BJ (cell line): ENCODE data around the gene COTL1. TPM values are rescaled to one million over a fixed set of nuclear protein-coding genes. Genes with fewer than 3 reads are reported as not detected.
"Not testable (repeated sequence)": the region's sequence is repeated elsewhere in the genome, so short reads cannot be mapped to it uniquely, and the experiment has no call there.

Experiments used
- CTCF ChIA-PET: fragments of 350-600 bp; formaldehyde crosslinking; extraction: SDS; loops from one replicate; lab custom pipeline; 2021; ENCODE audit warnings: antibody characterized with exemption, inconsistent platforms; lab: Yijun Ruan, JAX
- POLR2A ChIA-PET: fragments of 300-600 bp; sonication (Branson Sonifier 250); formaldehyde crosslinking; extraction: SDS; loops from one replicate; lab custom pipeline; 2021; ENCODE audit warnings: antibody characterized with exemption; lab: Charles Lee
- DNase-seq: peaks from one replicate; pipeline ENCODE4 v3.0.0-alpha.2; 2011; ENCODE audit warnings: low read depth
- H3K27me3 ChIP-seq: 2 replicates; pipeline ENCODE4 v1.6.0; 2011; ENCODE audit warnings: low read length; ENCODE audit not compliant: control insufficient read depth, insufficient read depth
- H3K36me3 ChIP-seq: 2 replicates; pipeline ENCODE4 v1.5.1; 2011; ENCODE audit warnings: low read length; ENCODE audit not compliant: control insufficient read depth, insufficient read depth
- H3K4me3 ChIP-seq: 2 replicates; pipeline ENCODE4 v1.5.1; 2011; ENCODE audit warnings: low read depth, mild to moderate bottlenecking, control low read depth, low read length
- polyA plus RNA-seq: library from polyadenylated mRNA; depleted of rRNA; stranded (reverse); fragments of >200 nt; gene quantifications from 2 replicates; pipeline ENCODE4 v1.2.3, GENCODE V29; 2011
- TF ChIP-seq, protein P1 (sequence below): IDR thresholded peaks from 2 replicates; pipeline ENCODE4 v1.5.1; 2011; ENCODE audit warnings: low read depth, mild to moderate bottlenecking, control low read depth, inconsistent platforms, low read length, moderate library complexity; ENCODE audit not compliant: insufficient read depth

COTL1 gene
- polyA plus RNA-seq, 1 experiment = 166 TPM

DNA sequence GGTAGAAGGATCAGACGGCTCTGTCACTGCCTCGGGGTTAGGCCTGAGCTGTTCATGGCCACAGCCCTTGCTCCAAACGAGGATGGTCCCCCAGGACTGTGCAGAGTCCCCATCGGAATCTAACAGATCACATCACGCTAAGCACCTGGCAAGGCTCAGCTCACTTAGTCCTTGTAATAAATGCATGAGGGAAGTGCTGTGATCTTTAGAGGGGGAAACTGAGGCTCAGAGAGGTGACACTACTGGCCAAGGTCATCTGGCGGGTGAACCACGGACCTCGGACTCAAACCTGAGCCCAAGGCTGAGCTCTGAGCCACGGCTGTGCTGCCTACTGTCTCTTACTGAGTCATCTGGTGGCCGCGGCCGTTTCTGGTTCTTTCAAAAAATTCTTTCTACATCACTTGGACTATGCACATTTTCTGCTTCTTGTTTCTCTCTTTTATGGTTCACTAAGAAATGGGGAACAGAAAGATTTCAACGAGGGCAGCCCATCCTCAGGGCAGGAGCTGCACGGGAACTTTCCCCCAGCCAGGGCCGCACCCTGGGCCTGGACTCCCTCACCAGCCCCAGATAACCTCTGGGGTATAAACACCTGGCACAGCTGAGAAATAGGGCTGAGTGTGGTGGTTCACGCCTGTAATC is 55.6 kb downstream of the COTL1 start:
- ChIA-PET POLR2A (no interaction called here), CTCF (interaction anchor here (1.2 kb wide), 1 partner anchor 11 kb away, joined by 3 read pairs; no protein-coding TSS in a partner anchor)
- Histone ChIP-seq H3K4me3 (no peak overlapping the region), H3K36me3 (peaks cover 19% of the 10 kb centered on the region), H3K27me3 (no peaks in the 10 kb centered on the region)
- TF ChIP-seq, protein P1, sequence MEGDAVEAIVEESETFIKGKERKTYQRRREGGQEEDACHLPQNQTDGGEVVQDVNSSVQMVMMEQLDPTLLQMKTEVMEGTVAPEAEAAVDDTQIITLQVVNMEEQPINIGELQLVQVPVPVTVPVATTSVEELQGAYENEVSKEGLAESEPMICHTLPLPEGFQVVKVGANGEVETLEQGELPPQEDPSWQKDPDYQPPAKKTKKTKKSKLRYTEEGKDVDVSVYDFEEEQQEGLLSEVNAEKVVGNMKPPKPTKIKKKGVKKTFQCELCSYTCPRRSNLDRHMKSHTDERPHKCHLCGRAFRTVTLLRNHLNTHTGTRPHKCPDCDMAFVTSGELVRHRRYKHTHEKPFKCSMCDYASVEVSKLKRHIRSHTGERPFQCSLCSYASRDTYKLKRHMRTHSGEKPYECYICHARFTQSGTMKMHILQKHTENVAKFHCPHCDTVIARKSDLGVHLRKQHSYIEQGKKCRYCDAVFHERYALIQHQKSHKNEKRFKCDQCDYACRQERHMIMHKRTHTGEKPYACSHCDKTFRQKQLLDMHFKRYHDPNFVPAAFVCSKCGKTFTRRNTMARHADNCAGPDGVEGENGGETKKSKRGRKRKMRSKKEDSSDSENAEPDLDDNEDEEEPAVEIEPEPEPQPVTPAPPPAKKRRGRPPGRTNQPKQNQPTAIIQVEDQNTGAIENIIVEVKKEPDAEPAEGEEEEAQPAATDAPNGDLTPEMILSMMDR = no peak
- no peak for DNase-seq

DNA sequence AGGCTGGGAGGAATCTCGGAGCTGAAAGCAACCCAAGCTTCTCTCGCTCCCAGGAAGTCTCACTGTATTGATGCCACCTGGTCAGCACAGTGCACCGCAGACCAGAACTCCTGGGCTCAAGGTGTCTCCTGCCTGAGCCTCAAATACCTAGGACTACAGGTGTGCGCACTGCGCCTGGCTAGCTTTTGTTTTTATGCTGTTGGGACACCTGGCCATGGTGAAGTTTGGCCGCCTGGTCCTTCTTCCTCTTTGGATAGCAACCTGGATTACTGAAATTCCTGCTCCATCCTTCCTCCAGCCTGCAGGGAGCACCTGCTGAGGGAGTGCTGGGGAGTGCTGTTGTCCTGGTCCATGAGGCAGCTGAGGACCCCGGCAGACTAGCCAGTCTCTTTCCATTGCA is 56.6 kb downstream of the COTL1 start:
- ChIA-PET CTCF (no interaction called here), POLR2A (no interaction called here)
- TF ChIP-seq, protein P1 = no peak
- Histone ChIP-seq H3K27me3 (no peaks in the 10 kb centered on the region), H3K4me3 (no peak overlapping the region), H3K36me3 (peaks cover 17% of the 10 kb centered on the region)
- DNase-seq = no peak

DNA sequence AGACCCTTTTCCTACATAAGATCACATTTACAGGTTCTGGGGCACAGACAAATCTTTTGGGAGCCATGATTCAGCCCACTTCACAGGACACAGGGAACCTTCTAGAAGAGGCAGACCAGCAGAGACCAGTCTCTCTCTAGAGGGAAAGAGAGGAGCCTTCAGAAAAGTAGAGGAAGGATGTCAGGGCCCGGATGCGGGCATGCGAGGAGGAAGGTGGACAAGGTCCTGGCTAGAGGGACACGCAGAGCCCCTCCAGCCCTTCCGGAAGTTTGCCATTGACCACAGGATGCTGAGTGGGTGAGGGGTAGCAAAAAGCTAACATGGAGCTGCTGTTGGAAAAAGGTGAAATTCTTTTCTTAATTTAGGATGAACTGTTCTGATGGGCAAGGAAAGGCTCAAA is 57.6 kb downstream of the COTL1 start:
- TF ChIP-seq, protein P1 = no peak
- Histone ChIP-seq H3K36me3 (peaks cover 13% of the 10 kb centered on the region), H3K27me3 (no peaks in the 10 kb centered on the region), H3K4me3 (no peak overlapping the region)
- ChIA-PET CTCF (no interaction called here), POLR2A (no interaction called here)
- DNase-seq = no peak

DNA sequence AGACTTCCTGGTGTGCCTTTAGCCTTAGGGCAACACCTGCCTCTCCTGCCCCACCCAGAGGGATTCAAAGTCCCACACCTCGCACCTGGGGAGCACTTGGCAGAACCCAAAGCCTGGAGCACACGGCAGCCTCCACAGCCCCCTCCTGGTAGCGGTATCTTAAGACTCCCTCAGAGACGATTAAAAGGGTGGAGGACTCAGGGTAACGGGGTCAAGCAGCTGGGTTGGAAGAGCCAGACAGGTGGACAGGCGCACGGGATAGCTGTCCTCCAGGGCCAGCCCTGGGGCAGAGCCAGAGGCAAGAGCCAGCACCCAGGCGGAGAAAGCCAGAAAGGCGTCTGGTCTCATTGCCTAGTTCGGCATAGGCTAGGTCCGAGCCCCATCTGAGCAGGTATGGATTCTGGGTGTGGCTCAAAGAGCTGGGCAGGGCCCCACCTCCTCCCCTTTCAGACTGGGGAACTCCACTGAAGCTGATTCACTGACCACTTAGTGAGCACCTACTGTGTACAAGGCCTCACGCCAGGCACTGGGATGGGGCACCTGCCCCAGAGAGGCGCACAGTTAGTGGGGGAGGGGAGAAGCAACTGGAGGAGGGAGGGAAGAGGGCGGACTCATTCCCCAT is 58.5 kb downstream of the COTL1 start:
- ChIA-PET POLR2A (no interaction called here), CTCF (no interaction called here)
- Histone ChIP-seq H3K36me3 (peaks cover 11% of the 10 kb centered on the region), H3K4me3 (no peak overlapping the region), H3K27me3 (no peaks in the 10 kb centered on the region)
- TF ChIP-seq, protein P1 = no peak
- DNase-seq = no peak

DNA sequence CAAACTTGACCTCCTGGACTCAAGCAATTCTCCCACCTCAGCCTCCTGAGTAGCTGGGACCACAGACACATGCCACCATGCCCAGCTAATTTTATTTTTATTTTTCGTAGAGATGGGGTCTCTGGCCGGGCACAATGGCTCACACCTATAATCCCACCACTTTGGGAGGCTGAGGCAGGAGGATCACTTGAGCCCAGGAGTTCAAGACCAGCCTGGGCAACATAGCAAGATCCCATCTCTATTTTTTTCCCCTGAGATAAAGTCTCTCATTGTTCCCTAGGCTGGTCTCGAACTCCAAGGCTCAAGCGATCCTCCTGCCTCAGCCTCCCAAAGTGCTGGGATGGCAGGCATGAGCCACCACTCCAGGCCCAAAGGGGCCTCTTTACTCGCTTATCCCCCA is 59.0 kb downstream of the COTL1 start:
- CTCF ChIA-PET = interaction anchor here (1.0 kb wide), 1 partner anchor 16 kb away, joined by 5 read pairs; no protein-coding TSS in a partner anchor
- H3K27me3 ChIP-seq, H3K36me3 ChIP-seq, H3K4me3 ChIP-seq, POLR2A ChIA-PET, DNase-seq: not testable (repeated sequence)
